ENCODE results near the gene JAM3.

DNA sequence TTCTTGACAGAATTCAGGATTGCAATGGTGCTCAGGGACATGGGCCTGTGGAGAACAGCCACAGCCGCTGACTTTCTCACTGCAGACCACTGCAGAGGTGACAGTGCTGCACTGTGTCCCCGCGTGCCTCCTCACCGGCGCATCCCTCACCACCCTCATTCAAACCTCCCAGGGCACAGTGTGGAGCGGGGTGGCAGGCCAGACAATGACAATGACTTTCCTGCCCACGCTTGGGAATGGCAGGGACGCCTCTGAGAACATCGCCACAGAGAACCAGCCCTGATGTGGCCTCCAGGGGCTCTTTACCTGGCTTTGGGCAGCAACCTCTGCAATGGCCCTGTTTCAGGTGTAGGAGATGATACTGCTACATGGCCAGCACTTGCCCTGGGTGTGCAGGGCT lies 89.2 kb downstream of the JAM3 start:
- TF ChIP-seq, protein P1, sequence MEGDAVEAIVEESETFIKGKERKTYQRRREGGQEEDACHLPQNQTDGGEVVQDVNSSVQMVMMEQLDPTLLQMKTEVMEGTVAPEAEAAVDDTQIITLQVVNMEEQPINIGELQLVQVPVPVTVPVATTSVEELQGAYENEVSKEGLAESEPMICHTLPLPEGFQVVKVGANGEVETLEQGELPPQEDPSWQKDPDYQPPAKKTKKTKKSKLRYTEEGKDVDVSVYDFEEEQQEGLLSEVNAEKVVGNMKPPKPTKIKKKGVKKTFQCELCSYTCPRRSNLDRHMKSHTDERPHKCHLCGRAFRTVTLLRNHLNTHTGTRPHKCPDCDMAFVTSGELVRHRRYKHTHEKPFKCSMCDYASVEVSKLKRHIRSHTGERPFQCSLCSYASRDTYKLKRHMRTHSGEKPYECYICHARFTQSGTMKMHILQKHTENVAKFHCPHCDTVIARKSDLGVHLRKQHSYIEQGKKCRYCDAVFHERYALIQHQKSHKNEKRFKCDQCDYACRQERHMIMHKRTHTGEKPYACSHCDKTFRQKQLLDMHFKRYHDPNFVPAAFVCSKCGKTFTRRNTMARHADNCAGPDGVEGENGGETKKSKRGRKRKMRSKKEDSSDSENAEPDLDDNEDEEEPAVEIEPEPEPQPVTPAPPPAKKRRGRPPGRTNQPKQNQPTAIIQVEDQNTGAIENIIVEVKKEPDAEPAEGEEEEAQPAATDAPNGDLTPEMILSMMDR (IDR thresholded peaks at IDR 0.05), result no peak
- TF ChIP-seq SP1 (CRISPR knock-in tag; conservative IDR thresholded peaks at IDR 0.05), result no peak
- TF ChIP-seq NFE2L1 (CRISPR knock-in tag; IDR thresholded peaks at IDR 0.05), result no peak
- TF ChIP-seq, protein P2, sequence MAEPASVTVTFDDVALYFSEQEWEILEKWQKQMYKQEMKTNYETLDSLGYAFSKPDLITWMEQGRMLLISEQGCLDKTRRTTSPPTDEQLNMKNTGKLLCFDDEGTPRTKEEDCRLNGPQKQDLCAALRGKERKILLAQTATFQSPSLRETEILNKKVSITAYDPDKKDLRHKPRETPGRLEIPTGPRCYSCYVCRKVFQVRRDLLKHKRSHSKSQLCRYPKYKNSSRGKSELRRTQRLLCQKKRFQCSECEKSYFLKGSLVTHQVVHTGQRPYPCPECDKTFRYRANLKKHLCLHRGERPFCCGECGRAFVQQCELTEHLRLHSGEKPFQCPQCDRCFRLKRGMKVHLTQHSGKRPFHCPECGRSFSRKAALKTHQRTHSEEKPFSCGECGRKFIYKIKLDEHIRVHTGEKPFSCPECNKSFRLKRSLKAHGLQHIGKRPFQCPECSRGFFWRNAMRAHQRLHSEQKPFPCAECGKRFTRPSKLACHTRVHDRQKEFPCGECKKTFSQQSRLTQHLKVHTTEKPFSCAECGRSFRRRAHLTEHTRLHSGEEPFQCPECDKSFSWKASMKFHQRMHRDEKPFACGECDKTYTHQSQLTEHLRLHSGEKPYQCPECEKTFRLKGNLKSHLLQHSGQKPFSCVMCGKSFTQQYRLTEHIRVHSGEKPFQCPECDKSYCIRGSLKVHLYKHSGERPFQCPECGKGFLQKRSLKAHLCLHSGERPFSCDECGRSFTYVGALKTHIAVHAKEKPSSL (CRISPR knock-in tag; conservative IDR thresholded peaks at IDR 0.05), result no peak
- TF ChIP-seq, protein P3, sequence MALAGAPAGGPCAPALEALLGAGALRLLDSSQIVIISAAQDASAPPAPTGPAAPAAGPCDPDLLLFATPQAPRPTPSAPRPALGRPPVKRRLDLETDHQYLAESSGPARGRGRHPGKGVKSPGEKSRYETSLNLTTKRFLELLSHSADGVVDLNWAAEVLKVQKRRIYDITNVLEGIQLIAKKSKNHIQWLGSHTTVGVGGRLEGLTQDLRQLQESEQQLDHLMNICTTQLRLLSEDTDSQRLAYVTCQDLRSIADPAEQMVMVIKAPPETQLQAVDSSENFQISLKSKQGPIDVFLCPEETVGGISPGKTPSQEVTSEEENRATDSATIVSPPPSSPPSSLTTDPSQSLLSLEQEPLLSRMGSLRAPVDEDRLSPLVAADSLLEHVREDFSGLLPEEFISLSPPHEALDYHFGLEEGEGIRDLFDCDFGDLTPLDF (CRISPR knock-in tag; IDR thresholded peaks at IDR 0.05), result no peak
- no peak for TF ChIP-seq FOXP1 (CRISPR knock-in tag; IDR thresholded peaks at IDR 0.05; ENCODE audit: borderline replicate concordance)
- TF ChIP-seq, protein P4, sequence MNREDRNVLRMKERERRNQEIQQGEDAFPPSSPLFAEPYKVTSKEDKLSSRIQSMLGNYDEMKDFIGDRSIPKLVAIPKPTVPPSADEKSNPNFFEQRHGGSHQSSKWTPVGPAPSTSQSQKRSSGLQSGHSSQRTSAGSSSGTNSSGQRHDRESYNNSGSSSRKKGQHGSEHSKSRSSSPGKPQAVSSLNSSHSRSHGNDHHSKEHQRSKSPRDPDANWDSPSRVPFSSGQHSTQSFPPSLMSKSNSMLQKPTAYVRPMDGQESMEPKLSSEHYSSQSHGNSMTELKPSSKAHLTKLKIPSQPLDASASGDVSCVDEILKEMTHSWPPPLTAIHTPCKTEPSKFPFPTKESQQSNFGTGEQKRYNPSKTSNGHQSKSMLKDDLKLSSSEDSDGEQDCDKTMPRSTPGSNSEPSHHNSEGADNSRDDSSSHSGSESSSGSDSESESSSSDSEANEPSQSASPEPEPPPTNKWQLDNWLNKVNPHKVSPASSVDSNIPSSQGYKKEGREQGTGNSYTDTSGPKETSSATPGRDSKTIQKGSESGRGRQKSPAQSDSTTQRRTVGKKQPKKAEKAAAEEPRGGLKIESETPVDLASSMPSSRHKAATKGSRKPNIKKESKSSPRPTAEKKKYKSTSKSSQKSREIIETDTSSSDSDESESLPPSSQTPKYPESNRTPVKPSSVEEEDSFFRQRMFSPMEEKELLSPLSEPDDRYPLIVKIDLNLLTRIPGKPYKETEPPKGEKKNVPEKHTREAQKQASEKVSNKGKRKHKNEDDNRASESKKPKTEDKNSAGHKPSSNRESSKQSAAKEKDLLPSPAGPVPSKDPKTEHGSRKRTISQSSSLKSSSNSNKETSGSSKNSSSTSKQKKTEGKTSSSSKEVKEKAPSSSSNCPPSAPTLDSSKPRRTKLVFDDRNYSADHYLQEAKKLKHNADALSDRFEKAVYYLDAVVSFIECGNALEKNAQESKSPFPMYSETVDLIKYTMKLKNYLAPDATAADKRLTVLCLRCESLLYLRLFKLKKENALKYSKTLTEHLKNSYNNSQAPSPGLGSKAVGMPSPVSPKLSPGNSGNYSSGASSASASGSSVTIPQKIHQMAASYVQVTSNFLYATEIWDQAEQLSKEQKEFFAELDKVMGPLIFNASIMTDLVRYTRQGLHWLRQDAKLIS (CRISPR knock-in tag; IDR thresholded peaks at IDR 0.05; ENCODE audit: borderline replicate concordance), result no peak
- TF ChIP-seq, protein P5, sequence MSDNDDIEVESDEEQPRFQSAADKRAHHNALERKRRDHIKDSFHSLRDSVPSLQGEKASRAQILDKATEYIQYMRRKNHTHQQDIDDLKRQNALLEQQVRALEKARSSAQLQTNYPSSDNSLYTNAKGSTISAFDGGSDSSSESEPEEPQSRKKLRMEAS (CRISPR knock-in tag; IDR thresholded peaks at IDR 0.05), result no peak
- TF ChIP-seq, protein P6, sequence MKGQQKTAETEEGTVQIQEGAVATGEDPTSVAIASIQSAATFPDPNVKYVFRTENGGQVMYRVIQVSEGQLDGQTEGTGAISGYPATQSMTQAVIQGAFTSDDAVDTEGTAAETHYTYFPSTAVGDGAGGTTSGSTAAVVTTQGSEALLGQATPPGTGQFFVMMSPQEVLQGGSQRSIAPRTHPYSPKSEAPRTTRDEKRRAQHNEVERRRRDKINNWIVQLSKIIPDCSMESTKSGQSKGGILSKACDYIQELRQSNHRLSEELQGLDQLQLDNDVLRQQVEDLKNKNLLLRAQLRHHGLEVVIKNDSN (CRISPR knock-in tag; IDR thresholded peaks at IDR 0.05), result no peak

All from WTC11 (cell line).